ENCODE measurements around the gene MS4A15.
"Not testable (repeated sequence)": the region's sequence is repeated elsewhere in the genome, so short reads cannot be mapped to it uniquely, and the experiment has no call there.

MS4A15 gene, protein sequence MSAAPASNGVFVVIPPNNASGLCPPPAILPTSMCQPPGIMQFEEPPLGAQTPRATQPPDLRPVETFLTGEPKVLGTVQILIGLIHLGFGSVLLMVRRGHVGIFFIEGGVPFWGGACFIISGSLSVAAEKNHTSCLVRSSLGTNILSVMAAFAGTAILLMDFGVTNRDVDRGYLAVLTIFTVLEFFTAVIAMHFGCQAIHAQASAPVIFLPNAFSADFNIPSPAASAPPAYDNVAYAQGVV

DNA sequence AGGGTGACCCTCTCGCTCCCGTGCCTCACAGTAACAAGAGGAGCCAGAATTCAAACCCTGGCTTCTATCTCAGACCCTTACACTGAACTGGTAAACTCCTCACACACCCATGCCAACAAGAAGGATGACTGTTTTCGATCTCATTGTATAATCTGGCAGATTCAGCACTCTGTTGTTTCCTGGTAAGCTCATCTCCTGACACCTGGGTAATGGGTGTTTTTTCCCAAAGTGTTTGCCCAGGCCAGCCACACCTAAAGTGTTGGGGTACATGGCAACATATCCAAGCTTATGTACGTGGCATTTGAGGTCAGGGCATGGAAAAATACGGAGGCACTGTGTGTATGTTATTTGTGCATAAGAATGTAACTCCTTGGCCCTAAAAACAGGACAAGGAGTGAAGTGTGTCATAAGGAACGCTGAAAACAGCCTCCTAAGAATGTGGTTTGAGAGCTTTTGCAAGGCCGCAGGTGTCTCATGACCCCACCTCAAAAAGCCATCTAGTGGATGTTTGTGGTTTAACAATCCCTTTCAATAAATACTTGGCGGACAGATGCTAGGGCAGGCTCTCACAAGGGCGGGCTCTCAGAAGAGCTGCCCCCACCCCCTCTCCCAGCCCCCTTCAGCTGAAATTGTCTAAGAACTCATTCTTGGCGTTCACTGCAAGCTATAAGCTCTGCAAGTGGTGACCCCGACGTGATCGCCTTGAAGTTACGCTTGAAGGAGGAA is at the start of gene MS4A15:
TSS of gene MS4A15 (plus strand) at position 561 of the 726 bp plus-strand sequence. CDS start 6,867 bp downstream, outside the sequence.
- DNase-seq (ENCODE audit: low read depth), result peak; percentile 62
- H3K4me3 ChIP-seq (ENCODE audit: low read depth, low read length), result no peak within 1 kb of the TSS
- TF ChIP-seq, protein P1, sequence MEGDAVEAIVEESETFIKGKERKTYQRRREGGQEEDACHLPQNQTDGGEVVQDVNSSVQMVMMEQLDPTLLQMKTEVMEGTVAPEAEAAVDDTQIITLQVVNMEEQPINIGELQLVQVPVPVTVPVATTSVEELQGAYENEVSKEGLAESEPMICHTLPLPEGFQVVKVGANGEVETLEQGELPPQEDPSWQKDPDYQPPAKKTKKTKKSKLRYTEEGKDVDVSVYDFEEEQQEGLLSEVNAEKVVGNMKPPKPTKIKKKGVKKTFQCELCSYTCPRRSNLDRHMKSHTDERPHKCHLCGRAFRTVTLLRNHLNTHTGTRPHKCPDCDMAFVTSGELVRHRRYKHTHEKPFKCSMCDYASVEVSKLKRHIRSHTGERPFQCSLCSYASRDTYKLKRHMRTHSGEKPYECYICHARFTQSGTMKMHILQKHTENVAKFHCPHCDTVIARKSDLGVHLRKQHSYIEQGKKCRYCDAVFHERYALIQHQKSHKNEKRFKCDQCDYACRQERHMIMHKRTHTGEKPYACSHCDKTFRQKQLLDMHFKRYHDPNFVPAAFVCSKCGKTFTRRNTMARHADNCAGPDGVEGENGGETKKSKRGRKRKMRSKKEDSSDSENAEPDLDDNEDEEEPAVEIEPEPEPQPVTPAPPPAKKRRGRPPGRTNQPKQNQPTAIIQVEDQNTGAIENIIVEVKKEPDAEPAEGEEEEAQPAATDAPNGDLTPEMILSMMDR (conservative IDR thresholded peaks at IDR 0.05; ENCODE audit: low read depth, low read length), result peak; percentile 54

DNA sequence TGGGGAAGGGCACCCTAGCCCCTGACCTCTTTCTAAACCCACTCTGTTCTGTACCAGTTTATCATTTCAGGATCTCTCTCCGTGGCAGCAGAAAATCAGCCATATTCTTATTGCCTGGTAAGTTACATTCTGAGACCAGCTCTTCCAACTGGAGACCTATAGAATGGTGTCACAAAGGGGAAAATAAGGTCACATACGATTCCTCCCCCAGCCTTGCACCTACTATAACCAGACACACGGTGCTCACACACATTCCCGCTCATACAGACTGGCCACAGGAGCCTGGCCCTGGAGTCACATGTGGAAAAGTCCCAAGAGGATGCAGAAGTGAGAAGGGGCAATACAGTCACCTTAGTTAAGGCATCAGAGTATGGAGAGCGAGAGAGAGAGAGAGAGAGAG is 49.7 kb upstream of the MS4A15 start:
- no peak for DNase-seq (ENCODE audit: low read depth)
- H3K4me3 ChIP-seq (ENCODE audit: low read depth, low read length), result no peak overlapping the region
- TF ChIP-seq, protein P1 (conservative IDR thresholded peaks at IDR 0.05; ENCODE audit: low read depth, low read length), result no peak

DNA sequence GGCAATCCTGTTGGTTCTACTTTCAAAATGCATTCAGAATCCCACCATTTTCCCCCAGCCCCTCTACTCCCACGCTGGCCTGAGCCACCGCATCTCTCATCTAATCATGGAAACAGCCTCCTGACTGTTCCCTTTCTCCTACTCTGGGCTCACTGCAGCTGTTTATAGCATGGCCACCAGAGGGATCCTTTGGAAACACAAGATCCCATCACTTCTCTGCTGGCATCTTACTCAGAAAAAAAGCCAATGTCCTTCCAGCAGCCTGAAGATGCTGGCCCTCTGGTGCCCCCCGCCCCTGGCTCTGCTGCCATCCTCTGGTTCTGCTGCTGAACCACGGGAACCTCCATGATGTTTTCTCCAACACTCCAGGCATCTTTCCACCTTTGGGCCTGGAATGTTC is 46.2 kb upstream of the MS4A15 start:
- TF ChIP-seq, protein P1 (conservative IDR thresholded peaks at IDR 0.05; ENCODE audit: low read depth, low read length), result peak; percentile 26
- H3K4me3 ChIP-seq (ENCODE audit: low read depth, low read length), result no peak overlapping the region
- peak; percentile 3 for DNase-seq (ENCODE audit: low read depth)

DNA sequence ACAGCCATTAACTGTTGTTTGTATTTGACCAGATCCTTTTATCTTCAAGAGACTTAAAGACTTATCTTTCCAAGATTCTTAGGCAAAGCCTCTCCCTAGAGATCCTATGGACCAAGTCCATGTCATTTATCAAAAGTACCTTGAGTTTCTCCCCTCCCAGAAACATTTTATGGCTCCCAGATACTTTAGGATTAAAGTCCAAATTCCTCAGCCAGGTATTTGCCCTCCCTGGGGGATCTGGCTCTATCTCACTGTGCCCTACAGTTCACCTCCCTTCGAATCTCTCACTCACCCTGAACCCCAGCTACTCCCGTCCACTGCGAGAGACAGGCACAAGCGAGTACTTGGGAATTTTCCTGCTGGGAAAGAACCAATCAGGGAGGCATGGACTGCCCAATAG is 45.4 kb upstream of the MS4A15 start:
- TF ChIP-seq, protein P1 (conservative IDR thresholded peaks at IDR 0.05; ENCODE audit: low read depth, low read length), result no peak
- no peak overlapping the region for H3K4me3 ChIP-seq (ENCODE audit: low read depth, low read length)
- no peak for DNase-seq (ENCODE audit: low read depth)

DNA sequence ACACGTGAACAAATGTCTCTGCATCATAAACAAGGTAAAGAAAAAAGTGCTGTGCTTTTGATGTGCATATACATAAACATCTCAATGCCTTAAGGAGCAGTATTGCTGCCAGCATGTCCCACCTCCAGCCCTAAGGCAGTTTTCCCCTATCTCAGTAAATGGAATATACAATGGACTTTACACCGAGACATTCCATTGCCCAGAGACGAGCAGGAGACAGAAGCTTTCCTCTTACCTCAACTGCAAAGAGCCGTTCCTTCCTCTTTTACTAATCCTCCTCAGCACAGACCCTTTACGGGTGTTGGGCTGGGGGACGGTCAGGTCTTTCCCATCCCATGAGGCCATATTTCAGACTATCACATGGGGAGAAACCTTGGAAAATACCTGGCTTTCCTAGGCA is 43.2 kb upstream of the MS4A15 start:
- not testable (repeated sequence) for DNase-seq (ENCODE audit: low read depth); H3K4me3 ChIP-seq (ENCODE audit: low read depth, low read length)

DNA sequence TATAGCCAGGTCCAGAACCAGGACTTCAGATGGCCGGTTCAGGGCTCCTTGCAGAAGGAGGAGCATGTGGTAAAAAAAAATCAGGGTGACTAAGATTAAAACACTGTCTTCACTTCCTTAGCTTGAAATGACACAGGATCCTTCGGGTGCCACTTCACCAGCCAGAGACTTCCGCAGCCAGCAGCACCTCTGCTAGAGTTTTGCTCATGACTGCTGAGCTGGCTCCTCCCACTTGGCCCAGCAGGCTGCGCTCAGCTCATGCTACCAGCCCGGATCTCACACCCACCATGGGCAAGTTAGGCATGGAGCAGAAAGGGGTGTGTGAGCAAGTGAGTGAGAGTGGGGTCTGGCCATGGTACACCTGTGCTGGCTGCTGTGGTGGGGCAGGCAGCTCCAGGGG is 38.7 kb upstream of the MS4A15 start:
- no peak for DNase-seq (ENCODE audit: low read depth)
- TF ChIP-seq, protein P1 (conservative IDR thresholded peaks at IDR 0.05; ENCODE audit: low read depth, low read length), result no peak
- no peak overlapping the region for H3K4me3 ChIP-seq (ENCODE audit: low read depth, low read length)

DNA sequence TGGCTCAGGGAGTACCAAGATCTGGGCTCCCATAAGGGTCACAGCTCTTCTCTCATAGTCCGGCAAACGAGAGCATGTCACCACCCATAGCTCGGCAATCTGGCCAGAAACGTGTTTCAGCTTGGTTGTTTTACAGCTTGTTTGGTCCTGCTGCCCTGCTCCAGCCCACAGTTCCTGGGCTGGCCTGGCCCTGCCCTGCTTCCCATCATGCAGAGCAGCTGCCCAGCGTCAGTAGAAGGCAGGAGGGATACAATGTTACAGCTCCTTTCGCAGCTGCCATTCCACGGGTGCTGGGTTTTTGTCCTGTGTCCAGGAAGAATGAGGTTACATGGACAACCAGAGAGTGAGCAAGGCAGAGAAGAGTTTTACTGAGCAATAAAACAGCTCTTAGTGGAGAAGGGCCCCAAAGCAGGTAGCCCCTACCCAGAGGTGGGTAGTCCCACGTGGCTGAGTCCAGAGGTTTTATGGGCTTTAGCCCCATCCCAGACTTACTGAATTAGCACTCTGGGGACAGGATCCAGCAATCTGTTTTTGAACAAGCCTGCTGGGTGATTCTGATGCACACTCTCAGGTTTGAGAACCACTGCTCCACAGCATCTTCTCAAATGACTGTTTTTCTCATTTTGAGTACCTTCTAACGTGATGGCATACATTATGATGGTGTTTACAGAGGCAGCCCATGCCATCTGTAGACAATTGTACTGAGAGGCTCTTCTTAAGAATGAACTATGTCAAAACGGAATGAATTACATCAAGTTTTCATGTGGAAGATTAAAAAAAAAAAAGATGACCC is 37.9 kb upstream of the MS4A15 start:
- TF ChIP-seq, protein P1 (conservative IDR thresholded peaks at IDR 0.05; ENCODE audit: low read depth, low read length), result no peak
- no peak for DNase-seq (ENCODE audit: low read depth)
- H3K4me3 ChIP-seq (ENCODE audit: low read depth, low read length), result no peak overlapping the region

Data from choroid plexus epithelial cell (primary cell).